Measurements from ENCODE around the gene C1orf167. TPM values are rescaled to one million over a fixed set of nuclear protein-coding genes. Genes with fewer than 3 reads are reported as not detected.
A peak's percentile ranks its signal among the peaks of the same experiment; 100 is the strongest.

Gene C1orf167
- polyA plus RNA-seq, 1 of the 3 experiments (the other 2 are of a cell fraction), result 0.10 TPM

GRCh38 chr1:11838349-11839272, 76.6 kb downstream of the C1orf167 start:
- 58% methylated on average over 38 of the region's 40 CpGs for WGBS (ENCODE audit: low lambda C conversion rate)
- ChIA-PET POLR2A (interaction anchor here (2.8 kb wide), 1 partner anchor 70 kb away, joined by 17 read pairs; no protein-coding TSS in a partner anchor), CTCF (interaction anchor here (0.6 to 15.4 kb wide), 37 partner anchors 9 to 444 kb away, joined by 3 to 316 read pairs (median 5); partner anchors contain the start of genes CLCN6, MFN2, MTHFR and NPPA)
- H3K27ac ChIP-seq (ENCODE audit: low read depth in 2 of 2, low read length in 1 of 2), result no peak overlapping the region; a peak in 1 of 4 replicates
- H3K4me1 ChIP-seq (ENCODE audit: control insufficient read depth in 1 of 2, insufficient read depth in 2 of 2, low read depth in 1 of 2, low read length in 1 of 2), result peaks cover 0 to 26% of the 10 kb centered on the region in 2 experiments; a peak in 2 of 4 replicates
- H3K27me3 ChIP-seq (ENCODE audit: insufficient read depth), result no peaks in the 10 kb centered on the region
- H3K4me2 ChIP-seq, result no peak overlapping the region
- H3K9me3 ChIP-seq, result no peaks in the 10 kb centered on the region
- H4K20me1 ChIP-seq (ENCODE audit: insufficient read depth), result peaks cover 4% of the 10 kb centered on the region; the same call in 1 of the 2 replicates
- H3K9ac ChIP-seq, result no peak overlapping the region
- no peak overlapping the region for H2AFZ ChIP-seq (ENCODE audit: low read depth)
- H3K4me3 ChIP-seq (ENCODE audit: low read depth in 2 of 2, low read length in 1 of 2), result peak overlapping the region in 1 of 2 experiments; percentile 36; a peak in 1 of 4 replicates
- H3K79me2 ChIP-seq (ENCODE audit: insufficient read depth), result no peaks in the 10 kb centered on the region
- H3K36me3 ChIP-seq (replicated peaks in 1 of 2; ENCODE audit: control insufficient read depth in 1 of 2, insufficient read depth in 2 of 2, low read length in 1 of 2), result peaks cover 47 to 80% of the 10 kb centered on the region in 2 experiments
- no peaks in the 10 kb centered on the region for H3F3A ChIP-seq (replicated peaks; ENCODE audit: insufficient read depth)
- TF ChIP-seq NRF1 (IDR thresholded peaks at IDR 0.05; ENCODE audit: low read depth, low read length), result no peak
- TF ChIP-seq, protein P1, sequence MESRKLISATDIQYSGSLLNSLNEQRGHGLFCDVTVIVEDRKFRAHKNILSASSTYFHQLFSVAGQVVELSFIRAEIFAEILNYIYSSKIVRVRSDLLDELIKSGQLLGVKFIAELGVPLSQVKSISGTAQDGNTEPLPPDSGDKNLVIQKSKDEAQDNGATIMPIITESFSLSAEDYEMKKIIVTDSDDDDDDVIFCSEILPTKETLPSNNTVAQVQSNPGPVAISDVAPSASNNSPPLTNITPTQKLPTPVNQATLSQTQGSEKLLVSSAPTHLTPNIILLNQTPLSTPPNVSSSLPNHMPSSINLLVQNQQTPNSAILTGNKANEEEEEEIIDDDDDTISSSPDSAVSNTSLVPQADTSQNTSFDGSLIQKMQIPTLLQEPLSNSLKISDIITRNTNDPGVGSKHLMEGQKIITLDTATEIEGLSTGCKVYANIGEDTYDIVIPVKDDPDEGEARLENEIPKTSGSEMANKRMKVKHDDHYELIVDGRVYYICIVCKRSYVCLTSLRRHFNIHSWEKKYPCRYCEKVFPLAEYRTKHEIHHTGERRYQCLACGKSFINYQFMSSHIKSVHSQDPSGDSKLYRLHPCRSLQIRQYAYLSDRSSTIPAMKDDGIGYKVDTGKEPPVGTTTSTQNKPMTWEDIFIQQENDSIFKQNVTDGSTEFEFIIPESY (IDR thresholded peaks at IDR 0.05; ENCODE audit: borderline replicate concordance, low read depth), result no peak
- 0 out of 2 replicates have a peak, but pooled peaks have one; percentile 9 for TF ChIP-seq POLR2AphosphoS5 (IDR thresholded peaks at IDR 0.05; ENCODE audit: low read depth, low read length)
- TF ChIP-seq USF1 (IDR thresholded peaks at IDR 0.05; ENCODE audit: borderline replicate concordance, low read depth), result no peak
- TF ChIP-seq MXI1 (IDR thresholded peaks at IDR 0.05; ENCODE audit: low read depth, low read length), result no peak; the same call in 1 of the 2 replicates
- TF ChIP-seq, protein P2, sequence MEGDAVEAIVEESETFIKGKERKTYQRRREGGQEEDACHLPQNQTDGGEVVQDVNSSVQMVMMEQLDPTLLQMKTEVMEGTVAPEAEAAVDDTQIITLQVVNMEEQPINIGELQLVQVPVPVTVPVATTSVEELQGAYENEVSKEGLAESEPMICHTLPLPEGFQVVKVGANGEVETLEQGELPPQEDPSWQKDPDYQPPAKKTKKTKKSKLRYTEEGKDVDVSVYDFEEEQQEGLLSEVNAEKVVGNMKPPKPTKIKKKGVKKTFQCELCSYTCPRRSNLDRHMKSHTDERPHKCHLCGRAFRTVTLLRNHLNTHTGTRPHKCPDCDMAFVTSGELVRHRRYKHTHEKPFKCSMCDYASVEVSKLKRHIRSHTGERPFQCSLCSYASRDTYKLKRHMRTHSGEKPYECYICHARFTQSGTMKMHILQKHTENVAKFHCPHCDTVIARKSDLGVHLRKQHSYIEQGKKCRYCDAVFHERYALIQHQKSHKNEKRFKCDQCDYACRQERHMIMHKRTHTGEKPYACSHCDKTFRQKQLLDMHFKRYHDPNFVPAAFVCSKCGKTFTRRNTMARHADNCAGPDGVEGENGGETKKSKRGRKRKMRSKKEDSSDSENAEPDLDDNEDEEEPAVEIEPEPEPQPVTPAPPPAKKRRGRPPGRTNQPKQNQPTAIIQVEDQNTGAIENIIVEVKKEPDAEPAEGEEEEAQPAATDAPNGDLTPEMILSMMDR (IDR thresholded peaks at IDR 0.05), result peak; percentile 97
- TF ChIP-seq EP300 (IDR thresholded peaks at IDR 0.05; ENCODE audit: borderline replicate concordance in 1 of 2, low read depth in 1 of 2, low read length in 1 of 2), result no peak
- TF ChIP-seq RCOR1 (IDR thresholded peaks at IDR 0.05; ENCODE audit: low read length), result 0 out of 2 replicates have a peak, but pooled peaks have one; percentile 30
- TF ChIP-seq RAD21 (IDR thresholded peaks at IDR 0.05; ENCODE audit: low read length), result peak; percentile 99
- TF ChIP-seq CHD2 (IDR thresholded peaks at IDR 0.05; ENCODE audit: low read length, partially characterized antibody), result peak; percentile 55
- no peak for TF ChIP-seq EZH2phosphoT487 (IDR thresholded peaks at IDR 0.05; ENCODE audit: borderline replicate concordance, low read depth)
- TF ChIP-seq MEF2A (IDR thresholded peaks at IDR 0.05; ENCODE audit: borderline replicate concordance, low read depth), result no peak
- peak; percentile 98 for TF ChIP-seq SMC3 (IDR thresholded peaks at IDR 0.05; ENCODE audit: low read depth, low read length)
- H3K9me2 ChIP-seq, result no peaks in the 10 kb centered on the region
- DNase-seq, result peak; percentile 93

Other genes with a start within 250 kb of the C1orf167 start
- gene FBXO2, start 107.8 kb upstream of the C1orf167 start, polyA plus RNA-seq (2012; rRNA removed), result 17.0 and 21.7 TPM in 2 replicates
- 42.8 and 52.2 TPM in 2 replicates for gene FBXO44, start 107.3 kb upstream of the C1orf167 start, polyA plus RNA-seq (2012; rRNA removed)
- 7.3 and 8.1 TPM in 2 replicates for gene FBXO6, start 98.0 kb upstream of the C1orf167 start, polyA plus RNA-seq (2012; rRNA removed)
- gene MAD2L2, start 81.0 kb upstream of the C1orf167 start, polyA plus RNA-seq (2012; rRNA removed), result 70.0 and 94.0 TPM in 2 replicates
- 0.57 and 0.97 TPM in 2 replicates for gene DRAXIN, start 70.5 kb upstream of the C1orf167 start, polyA plus RNA-seq (2012; rRNA removed)
- gene AGTRAP, start 26.1 kb upstream of the C1orf167 start, polyA plus RNA-seq (2012; rRNA removed), result 45.1 and 66.2 TPM in 2 replicates
- gene MTHFR, start 43.8 kb downstream of the C1orf167 start, polyA plus RNA-seq (2012; rRNA removed), result 5.3 and 7.6 TPM in 2 replicates
- gene CLCN6, start 44.0 kb downstream of the C1orf167 start, polyA plus RNA-seq (2012; rRNA removed), result 7.4 and 8.3 TPM in 2 replicates
- gene NPPA, start 85.6 kb downstream of the C1orf167 start, polyA plus RNA-seq (2012; rRNA removed), result not detected in 2 replicates
- 0.55 and 0.85 TPM in 2 replicates for gene NPPB, start 96.8 kb downstream of the C1orf167 start, polyA plus RNA-seq (2012; rRNA removed)
- 66.1 and 67.9 TPM in 2 replicates for gene KIAA2013, start 164.2 kb downstream of the C1orf167 start, polyA plus RNA-seq (2012; rRNA removed)
- gene PLOD1, start 172.5 kb downstream of the C1orf167 start, polyA plus RNA-seq (2012; rRNA removed), result 204 and 257 TPM in 2 replicates
- 43.2 and 46.1 TPM in 2 replicates for gene MFN2, start 218.3 kb downstream of the C1orf167 start, polyA plus RNA-seq (2012; rRNA removed)

Data from SK-N-SH (cell line).